CD14-positive monocyte (primary cell): ENCODE results near the gene ANKRD44. TPM values are rescaled to one million over a fixed set of nuclear protein-coding genes. Genes with fewer than 3 reads are reported as not detected.

Experiments used
- DNase-seq, 3 donors: peaks; one replicate each; pipeline ENCODE4 v3.0.0-alpha.2; 2011 to 2022
- H2AFZ ChIP-seq: 2 replicates; pipeline ENCODE4 v1.6.0; 2012; ENCODE audit warnings: mild to moderate bottlenecking, low read depth, low read length, inconsistent platforms; ENCODE audit not compliant: insufficient read depth, poor library complexity, severe bottlenecking
- H3K27ac ChIP-seq, 2 donors: 1 replicate in 1 of 2; 2 replicates in 1 of 2; pipeline ENCODE4 v1.5.1; 2012 to 2013; ENCODE audit warnings: low read length in 2 of 2, control low read depth in 1 of 2, inconsistent platforms in 1 of 2, low read depth in 1 of 2, mild to moderate bottlenecking in 1 of 2
- H3K27me3 ChIP-seq, 2 donors: one replicate each; pipeline versions ENCODE4 v1.6.0 to v1.6.1; 2011 to 2013; ENCODE audit warnings: low read length in 2 of 2; ENCODE audit not compliant: control insufficient read depth in 2 of 2, insufficient read depth in 2 of 2
- H3K36me3 ChIP-seq, 2 donors: replicated peaks in 1 of 2; 1 replicate in 1 of 2; 2 replicates in 1 of 2; pipeline versions ENCODE4 v1.5.1 to v1.6.1; 2012 to 2013; ENCODE audit warnings: low read length in 2 of 2, control low read depth in 1 of 2, inconsistent platforms in 1 of 2, mild to moderate bottlenecking in 1 of 2; ENCODE audit not compliant: insufficient read depth in 2 of 2, control insufficient read depth in 1 of 2
- H3K4me1 ChIP-seq, 2 donors: 1 replicate in 1 of 2; 2 replicates in 1 of 2; pipeline versions ENCODE4 v1.5.1 to v1.6.1; 2012 to 2013; ENCODE audit warnings: low read length in 2 of 2, control low read depth in 1 of 2, inconsistent platforms in 1 of 2, mild to moderate bottlenecking in 1 of 2, moderate library complexity in 1 of 2; ENCODE audit not compliant: insufficient read depth in 2 of 2, control insufficient read depth in 1 of 2
- H3K4me2 ChIP-seq: replicated peaks from 2 replicates; pipeline ENCODE3; 2012; ENCODE audit warnings: low read length, moderate library complexity, mild to moderate bottlenecking; ENCODE audit not compliant: poor library complexity, severe bottlenecking; ENCODE audit errors: extremely low read depth
- H3K4me3 ChIP-seq, 3 experiments: fragments of 200-600 bp in 1 of 3; sonication (generic) in 1 of 3; replicated peaks in 1 of 3; 1 replicate in 2 of 3; 2 replicates in 1 of 3; pipeline ENCODE4 v1.5.1; 2011 to 2013; ENCODE audit warnings: low read length in 3 of 3, mild to moderate bottlenecking in 3 of 3, control low read depth in 2 of 3, low read depth in 2 of 3, inconsistent platforms in 1 of 3, moderate library complexity in 1 of 3
- H3K79me2 ChIP-seq: 2 replicates; pipeline ENCODE4 v1.6.0; 2012; ENCODE audit warnings: mild to moderate bottlenecking, control low read depth, inconsistent platforms, low read length, moderate library complexity; ENCODE audit not compliant: insufficient read depth
- H3K9ac ChIP-seq: 2 replicates; pipeline ENCODE4 v1.6.0; 2017; ENCODE audit warnings: low read length, mild to moderate bottlenecking; ENCODE audit not compliant: insufficient read depth, poor library complexity, severe bottlenecking
- H3K9me3 ChIP-seq, 2 donors: replicated peaks in 1 of 2; 1 replicate in 1 of 2; 2 replicates in 1 of 2; pipeline versions ENCODE4 v1.5.1 to v1.6.1; 2012 to 2013; ENCODE audit warnings: low read length in 2 of 2, control low read depth in 1 of 2; ENCODE audit not compliant: control insufficient read depth in 1 of 2, insufficient read depth in 1 of 2
- H4K20me1 ChIP-seq: 2 replicates; pipeline ENCODE4 v1.6.0; 2012; ENCODE audit warnings: mild to moderate bottlenecking, low read length, control low read depth, moderate library complexity; ENCODE audit not compliant: insufficient read depth
- H3K27ac Mint-ChIP-seq, 7 donors: one replicate each; pipeline ENCODE4 v1.8.0; 2020; ENCODE audit warnings: mild to moderate bottlenecking in 7 of 7, mixed read lengths in 7 of 7, moderate library complexity in 6 of 7, inconsistent platforms in 2 of 7
- H3K27me3 Mint-ChIP-seq, 3 donors: one replicate each; pipeline ENCODE4 v1.8.0; 2021 to 2022; ENCODE audit warnings: low read depth in 3 of 3, mild to moderate bottlenecking in 3 of 3, mixed read lengths in 3 of 3, moderate library complexity in 3 of 3, inconsistent platforms in 1 of 3
- H3K36me3 Mint-ChIP-seq, 2 donors: one replicate each; pipeline ENCODE4 v1.8.0; 2020; ENCODE audit warnings: mixed read lengths in 2 of 2, inconsistent platforms in 1 of 2, mild to moderate bottlenecking in 1 of 2
- H3K4me1 Mint-ChIP-seq: one replicate; pipeline ENCODE4 v1.8.0; 2020; ENCODE audit warnings: mild to moderate bottlenecking, mixed read lengths
- H3K4me3 Mint-ChIP-seq, 2 donors: one replicate each; pipeline ENCODE4 v1.8.0; 2020; ENCODE audit warnings: mild to moderate bottlenecking in 2 of 2, mixed read lengths in 2 of 2, moderate library complexity in 1 of 2
- H3K9me3 Mint-ChIP-seq, 7 donors: one replicate each; pipeline ENCODE4 v1.8.0; 2020 to 2022; ENCODE audit warnings: mixed read lengths in 7 of 7, mild to moderate bottlenecking in 6 of 7, moderate library complexity in 6 of 7, inconsistent platforms in 2 of 7
- CTCF ChIP-seq: fragments of 200-600 bp; IDR thresholded peaks from one replicate; pipeline ENCODE4 v1.8.0; 2022; ENCODE audit warnings: antibody characterized with exemption, mild to moderate bottlenecking
- WGBS: methylation state at CpG from one replicate; pipeline ENCODE4 v1.1.5; 2013; ENCODE audit warnings: missing lambda C conversion rate; ENCODE audit not compliant: insufficient coverage; 5-methylcytosine and 5-hydroxymethylcytosine counted together
- intact Hi-C, 2 donors: fragments of 100-400 bp; cut with micrococcal nuclease; formaldehyde crosslinking; loops; one replicate each; pipeline versions ENCODE4 v1.15.0 to v1.15.1; 2023
- polyA plus RNA-seq, 3 donors: library from polyadenylated mRNA; depleted of rRNA in 1 of 3; unstranded in 2 of 3; stranded (reverse) in 1 of 3; fragments of 300-500 nt in 2 of 3; fragments of >200 nt in 1 of 3; fragmentation: Illumina TruSeq in 2 of 3; gene quantifications; 1 replicate in 2 of 3; 2 replicates in 1 of 3; pipeline ENCODE4 v1.2.3, GENCODE V29; 2012 to 2021

Gene ANKRD44
- polyA plus RNA-seq, 3 donors, result 55.7 to 91.9 (median 64.9) TPM

- peak overlapping the region; percentile 2 for H3K4me2 ChIP-seq
- no peaks in the 10 kb centered on the region for H3K36me3 ChIP-seq
- H3K27ac Mint-ChIP-seq, result peak overlapping the region; percentile 84 to 97 (median 94)
- intact Hi-C loops, result no loop called here
- no peaks in the 10 kb centered on the region for H3K9me3 ChIP-seq
- peak; percentile 77 to 87 (median 87) for DNase-seq
- no peaks in the 10 kb centered on the region for H3K9me3 Mint-ChIP-seq
- no peaks in the 10 kb centered on the region for H3K27me3 Mint-ChIP-seq
- no peak overlapping the region for H3K9ac ChIP-seq
- no peak for TF ChIP-seq CTCF
- H3K36me3 Mint-ChIP-seq, result peaks cover 7 to 14% of the 10 kb centered on the region in 2 donors
- peaks cover 95% of the 10 kb centered on the region for H4K20me1 ChIP-seq
- no peak overlapping the region for H2AFZ ChIP-seq
- no peak overlapping the region for H3K4me3 ChIP-seq
- peaks cover 58% of the 10 kb centered on the region for H3K4me1 Mint-ChIP-seq
- H3K27me3 ChIP-seq, result no peaks in the 10 kb centered on the region
- whole genome bisulfite sequencing, result 0% methylated on average over 1 of the region's 8 CpGs
- peak overlapping the region in 1 of 2 donors; percentile 43 for H3K4me3 Mint-ChIP-seq
- H3K79me2 ChIP-seq, result peaks cover 100% of the 10 kb centered on the region
- peak overlapping the region; percentile 71 to 74 for H3K27ac ChIP-seq
- H3K4me1 ChIP-seq, result peaks cover 18 to 42% of the 10 kb centered on the region in 2 donors
Measured at GRCh38 chr2:197286805-197287595, 23.6 kb downstream of the ANKRD44 start.

- H3K27ac Mint-ChIP-seq, result peak overlapping the region in 3 of 7 donors; percentile 2 to 74 (median 30)
- TF ChIP-seq CTCF, result no peak
- Histone ChIP-seq H3K9me3 (no peaks in the 10 kb centered on the region), H3K9ac (no peak overlapping the region), H3K36me3 (no peaks in the 10 kb centered on the region), H3K4me1 (peaks cover 33 to 59% of the 10 kb centered on the region in 2 donors), H3K79me2 (peaks cover 99% of the 10 kb centered on the region), H3K27ac (peak overlapping the region in 1 of 2 donors; percentile 60), H2AFZ (no peak overlapping the region), H4K20me1 (peaks cover 92% of the 10 kb centered on the region), H3K4me3 (no peak overlapping the region), H3K4me2 (no peak overlapping the region), H3K27me3 (no peaks in the 10 kb centered on the region)
- peaks cover 67% of the 10 kb centered on the region for H3K4me1 Mint-ChIP-seq
- no peaks in the 10 kb centered on the region for H3K9me3 Mint-ChIP-seq
- H3K27me3 Mint-ChIP-seq, result no peaks in the 10 kb centered on the region
- intact Hi-C loops, result no loop called here
- H3K4me3 Mint-ChIP-seq, result no peak overlapping the region
- DNase-seq, result no peak
- peaks cover 4 to 11% of the 10 kb centered on the region in 2 donors for H3K36me3 Mint-ChIP-seq
- WGBS, result 80% methylated on average over 2 of the region's 3 CpGs
Measured at GRCh38 chr2:197285361-197285760, 25.2 kb downstream of the ANKRD44 start.
